GM18505 (cell line): ENCODE measurements around the gene PDE4B.
"Not testable (repeated sequence)": the region's sequence is repeated elsewhere in the genome, so short reads cannot be mapped to it uniquely, and the experiment has no call there.

Source experiments
- ATAC-seq: cut with Tn5 transposase; IDR thresholded peaks from one replicate; pipeline ENCODE4 v1.9.1; 2021; ENCODE audit not compliant: unreplicated experiment
- POLR2A ChIP-seq: IDR thresholded peaks from 4 replicates; pipeline ENCODE4 v1.6.1; 2011; ENCODE audit warnings: borderline replicate concordance; ENCODE audit not compliant: insufficient read depth, insufficient read length; ENCODE audit errors: extremely low read depth

PDE4B gene

DNA sequence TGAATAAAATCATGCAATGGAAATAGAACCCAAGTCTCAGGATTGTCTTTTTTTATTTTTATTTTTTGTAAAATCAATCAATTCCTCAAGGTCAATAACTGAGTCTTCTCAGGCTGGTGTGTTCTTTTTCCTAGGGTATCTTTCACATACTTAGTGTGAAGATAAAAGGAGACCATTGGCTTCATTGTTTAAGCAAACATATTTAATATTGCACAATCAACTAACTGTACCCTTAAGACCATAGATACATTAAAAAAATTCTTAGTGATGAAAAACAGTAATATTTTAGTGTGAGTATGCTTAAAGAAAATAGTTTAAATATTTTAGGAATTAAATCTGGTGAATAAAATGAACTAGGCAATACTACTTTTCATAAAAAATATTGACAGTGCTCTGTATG, 31.4 kb downstream of the PDE4B start:
- TF ChIP-seq POLR2A: no peak
- no peak for ATAC-seq

DNA sequence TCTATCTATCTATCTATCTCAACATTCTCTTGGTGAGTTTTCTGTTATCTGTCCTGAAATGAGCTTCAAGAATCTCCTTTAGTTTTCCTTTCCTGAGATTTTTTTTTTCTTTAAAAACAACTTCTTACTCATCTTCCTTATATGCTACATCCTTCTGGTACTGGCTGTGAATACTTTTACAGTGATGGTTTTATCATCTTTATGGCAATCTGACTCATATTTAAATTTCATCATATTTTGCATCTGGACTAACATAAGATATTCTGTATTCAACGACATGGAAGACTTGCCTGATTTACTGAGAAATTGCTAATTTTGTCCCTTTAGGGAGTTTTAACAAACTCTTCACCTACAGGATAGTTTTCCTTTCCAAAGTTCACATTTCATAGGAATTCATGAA, 33.0 kb downstream of the PDE4B start:
- no peak for ATAC-seq
- TF ChIP-seq POLR2A: no peak

DNA sequence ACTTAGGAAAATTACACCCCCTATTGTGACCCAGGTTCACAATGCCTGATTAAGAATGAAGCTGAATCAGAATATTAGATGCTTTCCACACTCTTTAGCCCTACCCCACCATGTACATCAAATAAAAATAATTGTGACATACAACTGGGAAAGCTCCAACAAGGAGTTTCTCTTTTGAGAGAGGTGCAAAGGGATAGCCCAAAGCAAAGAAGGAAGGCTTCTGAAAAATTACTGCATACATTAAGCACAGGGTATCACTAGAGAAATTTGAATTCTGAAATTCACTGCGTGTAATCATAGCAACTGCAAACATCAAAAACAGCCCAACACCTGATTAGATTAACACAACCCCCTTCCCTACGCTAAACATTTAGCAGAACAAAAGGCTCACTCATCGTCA, 34.1 kb downstream of the PDE4B start:
- ATAC-seq: no peak
- no peak for TF ChIP-seq POLR2A

DNA sequence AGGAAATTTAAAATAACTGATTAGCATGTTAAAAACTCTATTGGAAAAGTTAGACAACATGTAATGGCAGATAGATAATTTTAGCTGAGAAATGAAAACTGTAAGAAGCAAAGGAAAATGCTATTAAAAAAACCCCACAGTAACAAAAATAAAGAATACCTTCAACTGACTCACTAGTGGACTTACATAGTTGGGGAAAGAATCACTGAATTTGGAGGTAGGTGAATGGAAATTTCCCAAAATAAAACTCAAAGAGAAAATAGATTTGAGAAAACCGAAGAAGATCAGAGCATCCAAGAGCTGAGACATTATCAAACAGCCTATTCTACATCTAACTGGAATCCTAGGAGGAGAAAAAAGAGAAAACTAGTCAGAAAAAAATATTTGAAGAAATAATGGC, 34.7 kb downstream of the PDE4B start:
- TF ChIP-seq POLR2A: no peak
- no peak for ATAC-seq

DNA sequence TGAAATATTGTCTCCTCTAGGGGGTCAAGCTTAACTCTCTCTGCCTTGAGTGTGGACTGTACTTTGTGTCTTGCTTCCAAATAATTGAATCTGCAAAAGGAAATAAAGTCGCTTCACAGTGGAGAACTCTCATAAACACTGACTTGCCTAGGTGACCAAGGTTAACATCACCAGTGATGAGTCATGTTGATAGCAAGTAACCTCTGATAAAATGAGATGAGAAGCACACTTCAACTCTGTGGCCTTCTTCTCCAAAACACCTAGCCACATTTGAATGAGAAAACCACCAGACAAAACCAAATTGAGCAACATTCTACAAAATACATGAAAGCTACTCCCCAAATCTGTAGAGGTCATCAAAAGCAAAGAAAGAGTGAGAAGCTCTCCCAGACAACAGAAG, 37.6 kb downstream of the PDE4B start:
- no peak for TF ChIP-seq POLR2A
- no peak for ATAC-seq

DNA sequence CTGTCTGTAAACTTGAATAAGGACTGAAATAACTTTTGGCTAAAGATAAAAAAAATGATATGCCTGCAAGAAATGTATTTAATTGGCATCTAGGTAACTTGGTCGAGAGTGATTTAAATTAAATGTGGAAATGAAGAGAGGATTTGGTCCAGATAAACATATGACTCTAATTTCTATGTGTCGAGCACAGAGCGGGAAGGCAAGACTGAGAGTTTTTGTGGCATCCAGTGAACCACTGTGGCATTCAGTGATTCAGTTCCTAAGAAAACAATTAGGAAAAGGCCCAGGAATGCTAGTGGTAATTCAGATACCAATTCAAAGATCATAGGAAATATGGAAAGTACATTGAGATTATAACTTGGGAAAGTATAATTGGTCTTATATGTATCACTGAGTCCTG, 39.6 kb downstream of the PDE4B start:
- ATAC-seq: no peak
- no peak for TF ChIP-seq POLR2A

DNA sequence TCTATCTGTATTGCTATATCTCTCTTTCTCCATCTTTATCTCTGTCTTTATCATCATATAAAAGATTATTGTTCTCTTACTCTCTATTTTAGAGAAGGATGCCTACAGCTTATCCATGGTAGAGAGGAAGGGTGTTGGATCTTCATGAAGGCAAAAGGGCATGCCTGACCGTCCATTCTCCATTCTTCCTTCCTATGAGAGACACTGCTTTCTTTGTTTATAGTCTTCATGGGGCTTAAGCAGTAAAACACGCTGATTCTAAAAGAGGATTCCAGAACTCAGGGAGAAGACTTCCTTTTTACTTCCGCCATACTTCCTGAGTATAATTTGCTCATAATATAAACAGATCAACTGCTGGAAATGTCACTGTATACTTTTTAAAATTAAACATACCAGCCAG, 44.0 kb downstream of the PDE4B start:
- TF ChIP-seq POLR2A: no peak
- ATAC-seq: no peak

DNA sequence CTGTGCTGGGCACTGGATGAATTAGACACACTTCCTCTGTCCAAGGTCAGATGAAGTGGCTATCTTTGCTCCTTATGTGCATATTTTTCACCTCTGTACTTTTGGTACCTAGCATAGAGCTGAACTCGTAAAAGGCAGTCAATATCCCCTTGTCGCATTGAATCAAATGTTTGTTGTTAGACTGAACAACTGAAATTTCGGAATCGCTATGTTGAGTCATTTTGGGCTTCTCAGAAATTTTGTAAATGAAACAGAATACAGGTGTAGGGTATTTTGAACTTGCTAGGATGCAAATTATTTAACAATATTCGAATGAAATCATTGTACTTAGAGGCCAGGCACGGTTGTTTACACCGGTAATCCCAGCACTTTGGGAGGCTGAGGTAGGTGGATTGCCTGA, 48.0 kb downstream of the PDE4B start:
- no peak for ATAC-seq
- no peak for TF ChIP-seq POLR2A

DNA sequence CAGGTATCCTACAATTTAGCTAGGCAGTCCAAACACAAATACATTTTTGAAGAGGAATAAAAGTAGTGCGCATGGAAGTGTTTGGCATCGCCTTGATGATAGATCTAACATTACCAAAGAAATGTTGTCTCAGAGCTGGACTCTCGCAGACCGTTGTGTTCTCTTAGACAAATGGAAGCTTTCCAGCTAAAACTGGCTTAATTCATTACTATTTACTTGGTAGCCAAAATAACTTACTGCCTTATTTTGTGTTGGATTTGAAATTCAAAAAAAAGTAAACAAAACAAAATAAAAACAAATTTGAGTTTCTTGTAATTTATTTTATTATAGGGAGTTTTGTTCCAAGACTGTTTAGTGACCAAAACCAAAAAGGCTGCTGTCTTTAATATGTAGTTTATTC, 51.6 kb downstream of the PDE4B start:
- no peak for ATAC-seq
- no peak for TF ChIP-seq POLR2A

DNA sequence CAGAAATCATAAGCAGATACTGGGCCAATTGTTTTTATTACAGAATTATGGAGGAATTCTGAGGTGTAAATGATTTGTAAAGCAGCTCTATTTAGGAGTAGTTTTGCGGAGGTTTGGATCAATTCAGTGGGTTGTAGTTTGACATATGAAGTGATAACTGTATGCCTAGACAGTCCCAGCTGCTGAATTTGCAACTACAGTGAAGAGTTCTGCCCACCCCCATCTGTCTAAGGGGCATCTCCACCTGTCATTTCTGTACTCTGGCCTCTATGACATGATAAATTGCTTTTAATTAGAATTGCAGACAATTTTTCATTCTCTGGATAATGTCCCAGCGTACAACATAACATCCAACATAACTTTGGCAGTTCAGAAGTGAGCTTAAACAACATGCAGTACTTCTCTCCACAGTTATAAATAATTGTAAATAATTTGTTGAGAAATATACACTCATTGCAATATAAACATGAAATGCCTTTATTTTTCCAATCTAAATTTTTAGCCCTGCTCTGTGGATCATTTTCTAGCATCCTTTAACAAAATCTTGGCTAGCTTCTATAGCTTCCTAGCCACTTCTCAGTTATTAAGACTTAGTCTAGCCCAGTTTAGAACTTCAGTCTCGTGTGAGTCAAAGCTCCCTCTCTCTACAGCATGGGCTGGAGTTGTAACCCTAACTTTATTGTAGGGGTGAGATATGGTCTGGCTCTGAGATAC, 52.3 kb downstream of the PDE4B start:
- TF ChIP-seq POLR2A: no peak
- no peak for ATAC-seq

DNA sequence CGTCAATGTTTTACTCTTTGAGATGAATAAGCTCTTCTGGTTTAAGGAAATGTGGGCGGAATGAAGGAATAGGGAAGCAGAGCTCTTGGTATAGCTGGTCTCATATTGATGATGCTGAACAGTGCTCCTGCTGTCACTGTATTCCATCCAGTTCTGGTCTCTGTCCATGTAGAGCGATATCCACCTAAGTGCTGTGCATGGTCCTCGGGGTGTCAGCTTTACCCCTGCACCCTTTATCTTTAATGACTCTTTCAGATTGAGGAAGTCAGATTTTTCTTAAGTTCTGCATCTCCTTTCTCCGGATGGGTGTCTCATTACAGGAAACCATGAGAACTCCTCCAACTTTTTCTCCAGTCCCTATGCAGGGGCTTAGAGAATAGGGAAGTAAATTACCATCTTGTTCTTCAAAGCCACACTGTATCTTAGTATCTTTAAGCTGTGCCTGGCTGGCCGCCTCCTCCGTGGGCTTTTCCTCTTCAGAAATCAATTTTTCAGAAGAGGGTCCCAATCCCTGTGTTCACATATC, 52.9 kb downstream of the PDE4B start:
- TF ChIP-seq POLR2A: no peak
- ATAC-seq: no peak

DNA sequence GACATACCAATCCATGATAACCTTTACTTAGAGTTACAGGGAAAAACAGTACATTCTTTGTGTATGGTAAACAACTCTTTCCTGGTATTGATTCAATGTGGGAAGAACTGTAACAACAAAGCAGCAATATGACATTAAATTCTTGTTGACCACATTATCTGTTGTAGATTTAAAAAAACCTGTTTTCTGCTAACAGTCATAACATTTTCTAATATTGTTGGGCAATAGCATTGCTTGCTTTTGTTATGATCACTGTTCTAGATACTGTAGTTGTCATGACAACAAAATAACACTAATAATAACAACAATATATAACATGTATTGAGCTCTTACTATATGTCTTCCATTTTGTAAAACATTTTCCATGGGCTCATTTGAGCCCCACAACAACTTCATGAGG, 54.2 kb downstream of the PDE4B start:
- no peak for TF ChIP-seq POLR2A
- no peak for ATAC-seq

DNA sequence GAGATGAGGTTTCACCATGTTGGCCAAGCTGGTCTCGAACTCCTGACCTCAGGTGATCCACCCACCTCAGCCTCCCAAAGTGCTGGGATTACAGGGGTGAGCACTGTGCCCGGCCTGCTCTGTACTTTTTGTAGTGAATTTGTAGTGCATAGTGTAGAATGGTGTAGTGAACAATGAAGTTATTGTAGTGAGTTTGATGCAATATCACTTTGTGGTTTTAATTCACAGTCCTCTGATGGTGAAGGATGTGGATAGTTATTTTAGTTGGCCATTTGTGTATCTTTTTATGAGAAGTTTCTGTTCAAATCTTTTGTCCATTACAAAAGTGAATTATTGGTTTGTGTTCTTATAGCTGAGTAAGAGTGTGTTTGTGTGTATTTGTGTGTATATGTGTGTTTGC, 57.6 kb downstream of the PDE4B start:
- ATAC-seq: no peak
- no peak for TF ChIP-seq POLR2A

DNA sequence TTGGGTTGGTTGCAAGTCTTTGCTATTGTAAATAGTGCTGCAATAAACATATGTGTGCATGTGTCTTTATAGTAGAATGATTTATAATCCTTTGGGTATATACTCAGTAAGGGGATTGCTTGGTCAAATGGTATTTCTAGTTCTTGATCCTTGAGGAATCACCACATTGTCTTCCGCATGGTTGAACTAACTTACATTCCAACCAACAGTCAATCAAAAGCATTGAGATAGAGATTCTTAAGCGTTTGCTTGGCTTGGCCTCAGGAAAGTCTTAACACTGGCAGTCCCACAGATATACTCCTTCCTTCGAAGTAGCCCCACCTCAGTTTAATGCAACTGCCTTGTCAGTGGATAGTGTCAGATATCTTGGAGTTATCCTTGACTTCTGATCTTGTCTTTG, 63.9 kb downstream of the PDE4B start:
- ATAC-seq: not testable (repeated sequence)

DNA sequence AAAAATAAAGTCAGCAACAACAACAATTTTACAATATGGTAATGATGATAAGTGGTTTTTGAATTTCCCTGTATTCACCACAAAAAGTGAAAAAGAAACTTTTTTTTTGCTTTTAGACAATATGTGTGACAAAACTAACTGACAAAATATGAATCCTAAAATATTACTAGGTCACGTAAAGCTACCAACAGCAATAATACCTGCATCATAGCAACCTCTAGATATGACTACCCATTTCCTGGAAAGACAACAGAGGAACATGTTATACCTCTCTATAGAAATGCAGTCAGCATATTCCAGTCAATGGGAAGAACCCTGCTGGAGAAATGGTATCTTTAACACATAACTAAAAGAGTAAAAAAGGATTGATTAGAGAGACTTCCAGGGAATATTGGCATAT, 73.7 kb downstream of the PDE4B start:
- TF ChIP-seq POLR2A: no peak
- ATAC-seq: no peak

DNA sequence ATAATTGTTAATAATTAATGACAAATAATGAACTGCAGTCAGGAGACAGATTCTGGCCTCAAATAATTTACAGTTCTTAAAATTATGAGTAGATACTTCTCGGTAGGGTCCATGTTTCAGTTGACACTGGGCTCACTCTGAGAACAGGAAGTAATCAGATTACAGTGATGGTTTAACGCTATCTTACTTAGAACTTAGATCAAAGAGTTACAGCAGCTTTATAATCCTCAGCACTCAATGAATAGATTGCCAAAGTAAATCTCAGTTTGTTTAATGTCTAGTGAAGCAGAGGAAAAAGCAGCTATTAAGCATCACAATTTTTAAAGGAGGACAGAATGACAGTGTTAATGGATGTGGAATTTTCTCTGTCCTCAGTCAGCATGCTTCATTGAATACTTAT, 79.6 kb downstream of the PDE4B start:
- no peak for ATAC-seq
- no peak for TF ChIP-seq POLR2A

DNA sequence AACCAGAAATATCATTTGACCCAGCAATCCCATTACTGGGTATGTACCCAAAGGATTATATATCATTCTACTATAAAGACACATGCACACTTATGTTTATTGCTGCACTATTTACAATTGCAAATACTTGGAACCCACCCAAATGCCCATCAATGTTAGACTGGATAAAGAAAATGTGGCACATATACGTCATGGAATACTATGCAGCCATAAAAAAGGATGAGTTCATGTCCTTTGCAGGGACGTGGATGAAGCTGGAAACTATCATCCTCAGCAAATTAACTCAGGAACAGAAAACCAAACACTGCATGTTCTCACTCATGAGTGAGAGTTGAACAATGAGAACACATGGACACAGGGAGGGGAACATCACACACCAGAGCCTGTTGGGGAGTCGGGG, 85.6 kb downstream of the PDE4B start:
- not testable (repeated sequence) for ATAC-seq
